HG03064 (cell line): ENCODE measurements around the gene SULF2.

Experiments
- ATAC-seq: cut with Tn5 transposase; IDR thresholded peaks from one replicate; pipeline ENCODE4 v1.9.1; 2021; ENCODE audit warnings: low read depth; ENCODE audit not compliant: unreplicated experiment

SULF2 gene

GRCh38 chr20:47691625-47692024, 93.7 kb downstream of the SULF2 start:
- ATAC-seq: no peak

- no peak for ATAC-seq
These were observed 95.5 kb downstream of the SULF2 start for GRCh38 chr20:47689731-47690130.

DNA sequence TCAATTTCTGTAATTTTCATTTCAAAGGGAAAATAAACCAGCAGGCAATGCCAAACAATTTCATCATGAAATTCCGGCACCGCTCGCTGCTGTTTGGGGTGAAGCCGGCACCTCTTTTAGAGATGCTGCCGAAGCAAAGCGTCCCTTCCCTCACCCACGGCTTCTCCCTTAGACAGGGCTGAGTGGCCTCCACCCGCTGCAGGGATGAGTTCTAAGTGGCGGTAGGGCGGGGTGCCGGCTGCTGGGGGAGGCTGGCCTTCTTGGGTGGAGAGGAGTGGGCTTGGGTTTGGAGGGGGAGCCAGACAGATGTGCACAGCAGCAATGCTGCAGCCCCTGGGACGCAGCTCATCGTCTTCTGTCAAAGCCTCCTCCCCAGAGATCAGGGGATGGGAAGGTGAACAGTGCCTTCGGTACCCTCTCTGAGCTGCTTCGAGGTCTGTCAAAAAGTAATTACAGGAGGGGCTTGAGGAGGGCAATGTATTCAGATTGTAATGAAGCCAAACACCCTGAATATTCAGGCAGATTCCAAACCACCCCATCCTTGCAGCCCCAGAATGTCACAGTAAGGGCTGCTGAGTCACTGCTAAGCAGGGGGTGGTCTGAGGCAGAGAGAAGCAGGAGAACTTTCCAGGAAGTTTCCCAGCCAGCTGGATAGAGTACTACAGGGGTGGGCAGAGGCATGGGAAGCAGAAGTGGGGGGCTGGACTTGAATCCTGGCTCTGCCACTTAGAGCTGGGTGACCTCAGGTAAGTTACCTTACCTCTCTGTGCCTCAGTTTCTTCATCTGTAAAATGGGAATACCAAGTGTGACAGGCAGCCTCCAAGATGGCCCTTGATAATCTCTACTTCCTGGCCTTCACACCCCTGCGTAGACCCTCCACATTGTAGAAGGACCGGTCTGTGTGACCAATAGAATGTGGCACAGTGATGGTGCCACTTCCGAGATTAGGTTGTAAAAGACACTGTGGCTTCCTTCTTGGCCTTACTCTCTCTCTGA, 96.6 kb downstream of the SULF2 start:
- no peak for ATAC-seq

GRCh38 chr20:47687095-47687987, 97.9 kb downstream of the SULF2 start:
- ATAC-seq: no peak

GRCh38 chr20:47686545-47686944, 98.7 kb downstream of the SULF2 start:
- ATAC-seq: no peak

DNA sequence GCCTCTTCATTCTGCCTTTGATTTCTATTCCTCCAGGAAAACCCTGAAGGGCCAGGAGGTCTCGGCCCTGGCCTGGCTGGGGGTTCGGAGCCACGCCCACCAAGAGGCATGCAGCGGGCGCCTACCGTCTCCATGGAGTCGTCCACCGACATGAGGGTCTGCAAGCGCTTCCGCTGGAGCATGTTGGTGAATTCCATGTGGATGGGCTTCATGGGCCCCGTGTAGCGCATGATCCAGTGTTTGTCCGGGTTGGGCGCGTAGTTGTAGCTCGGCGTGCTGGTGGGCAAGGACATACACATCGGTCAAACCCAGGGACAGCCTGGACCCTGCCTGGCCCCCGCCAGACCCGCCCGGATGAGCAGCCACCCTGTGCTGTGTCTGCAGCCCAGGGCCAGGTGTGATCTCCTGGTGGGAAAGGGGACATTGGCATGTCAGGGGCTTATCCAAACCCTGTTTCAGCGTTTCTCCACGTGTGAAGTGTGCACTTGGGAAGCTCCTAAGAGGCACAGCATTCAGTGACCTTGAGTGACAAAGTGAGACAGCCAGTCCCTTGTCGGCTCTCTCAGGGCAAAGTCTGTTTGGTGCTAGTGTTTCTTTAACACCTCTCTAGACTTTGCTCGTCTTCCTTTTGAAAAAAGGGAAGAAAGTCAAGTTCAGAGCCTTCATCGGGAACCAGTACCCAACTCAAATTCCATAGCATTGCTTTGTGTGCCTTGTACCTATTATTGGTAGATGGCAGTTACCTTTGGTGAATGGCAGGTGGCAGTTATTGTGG, 100.8 kb downstream of the SULF2 start:
- ATAC-seq: no peak

- no peak for ATAC-seq
These were observed 102.4 kb downstream of the SULF2 start for GRCh38 chr20:47682916-47683315.

GRCh38 chr20:47682028-47682783, 103.1 kb downstream of the SULF2 start:
- no peak for ATAC-seq

DNA sequence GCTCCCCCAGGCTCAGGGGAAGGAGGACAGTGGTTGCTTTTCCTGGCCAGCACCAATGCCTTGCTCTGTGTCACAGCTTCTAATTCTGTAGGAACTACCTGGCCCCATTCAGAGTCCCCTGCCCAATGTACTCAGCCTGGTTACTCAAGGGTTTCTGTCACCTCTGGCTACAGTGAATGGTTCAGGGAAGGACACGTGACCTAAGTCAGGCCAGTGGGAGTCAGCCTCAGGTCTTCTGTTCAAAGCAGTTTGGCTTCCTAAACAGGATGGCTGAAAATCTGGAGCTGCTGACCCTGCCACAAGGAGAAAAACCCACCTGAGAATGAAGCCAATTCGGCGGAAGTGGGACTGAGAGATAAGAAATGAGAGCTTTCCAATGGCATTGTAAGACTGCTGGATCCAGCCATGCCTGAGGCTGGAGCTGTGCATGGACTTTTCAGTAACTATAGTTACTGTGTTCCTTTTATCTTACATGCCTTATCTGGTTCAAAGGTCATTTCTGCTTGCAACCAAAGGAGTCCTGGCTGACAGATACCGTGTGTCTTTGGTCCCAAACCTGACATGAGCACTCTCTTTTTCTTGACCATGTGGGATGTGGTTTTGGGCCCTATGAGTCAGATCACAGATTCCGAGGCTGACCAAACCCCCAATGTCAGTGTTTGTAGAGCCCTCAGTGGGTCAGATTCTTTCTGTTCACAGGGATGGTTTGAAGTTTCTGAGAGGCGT, 104.3 kb downstream of the SULF2 start:
- no peak for ATAC-seq

GRCh38 chr20:47679462-47679861, 105.8 kb downstream of the SULF2 start:
- no peak for ATAC-seq

GRCh38 chr20:47678536-47678935, 106.7 kb downstream of the SULF2 start:
- ATAC-seq: no peak

DNA sequence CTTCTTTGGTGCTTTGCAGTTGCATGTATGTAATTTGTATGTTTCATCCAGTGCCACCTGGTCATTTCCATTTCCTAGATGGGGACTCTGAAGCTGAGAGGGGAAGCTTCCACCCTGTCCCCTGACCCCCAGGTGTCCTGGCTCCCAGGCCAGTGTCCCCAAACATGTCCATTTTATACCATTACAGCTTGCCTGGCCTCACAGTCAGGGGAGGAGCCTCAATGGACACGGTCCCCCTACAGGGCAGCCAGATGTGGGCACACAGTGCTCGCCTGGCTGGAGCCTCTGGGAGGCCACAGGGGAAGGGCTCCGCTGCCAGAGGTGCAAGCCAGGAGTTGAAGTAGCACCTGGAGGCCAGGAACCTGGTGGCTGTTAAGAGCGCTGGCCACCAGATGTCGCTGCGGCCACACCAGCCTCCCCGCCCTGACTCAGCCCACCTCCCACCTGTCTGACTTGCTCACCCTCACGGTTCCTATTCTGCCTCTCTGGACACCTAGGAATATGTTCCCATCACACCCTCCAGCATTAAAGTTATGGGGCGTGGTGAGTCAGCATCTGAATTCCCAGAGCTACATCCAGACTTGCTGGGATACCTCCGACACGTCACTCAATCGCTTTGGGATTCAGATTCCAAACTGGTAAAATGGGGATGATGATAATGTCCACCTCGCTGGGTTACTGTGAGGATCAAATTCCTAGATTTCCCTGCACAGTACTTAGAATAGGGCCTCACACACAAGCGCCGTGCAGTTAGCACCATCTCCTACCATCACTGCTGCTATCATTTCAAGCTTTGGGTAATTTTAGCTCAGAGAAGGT, 107.4 kb downstream of the SULF2 start:
- no peak for ATAC-seq

- ATAC-seq: no peak
These were observed 108.2 kb downstream of the SULF2 start for GRCh38 chr20:47676912-47677634.

DNA sequence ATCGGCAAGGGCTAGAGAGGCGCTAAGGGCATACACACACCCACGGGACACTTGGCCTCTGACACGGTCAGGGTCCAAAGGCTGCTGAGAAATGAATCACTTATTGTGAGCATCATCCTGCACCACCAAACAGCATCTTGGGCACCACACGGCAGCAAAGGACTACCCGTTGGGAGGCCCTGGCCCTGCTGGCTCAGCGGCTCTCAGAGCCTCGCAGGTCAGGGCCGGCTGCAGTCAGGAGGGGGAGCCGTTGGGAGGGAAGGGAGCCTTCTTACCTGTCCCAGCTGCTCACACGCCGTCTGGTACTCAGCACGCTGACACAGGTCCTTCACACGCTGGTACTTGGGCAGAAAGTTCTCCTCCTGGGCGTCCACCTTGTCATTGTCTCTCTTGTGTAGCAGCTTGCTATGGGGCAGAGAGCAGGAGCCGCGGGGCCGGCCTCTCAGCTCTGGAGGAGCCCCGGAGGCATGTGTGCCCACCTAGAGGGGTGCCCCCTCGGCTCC, 109.0 kb downstream of the SULF2 start:
- ATAC-seq: no peak

DNA sequence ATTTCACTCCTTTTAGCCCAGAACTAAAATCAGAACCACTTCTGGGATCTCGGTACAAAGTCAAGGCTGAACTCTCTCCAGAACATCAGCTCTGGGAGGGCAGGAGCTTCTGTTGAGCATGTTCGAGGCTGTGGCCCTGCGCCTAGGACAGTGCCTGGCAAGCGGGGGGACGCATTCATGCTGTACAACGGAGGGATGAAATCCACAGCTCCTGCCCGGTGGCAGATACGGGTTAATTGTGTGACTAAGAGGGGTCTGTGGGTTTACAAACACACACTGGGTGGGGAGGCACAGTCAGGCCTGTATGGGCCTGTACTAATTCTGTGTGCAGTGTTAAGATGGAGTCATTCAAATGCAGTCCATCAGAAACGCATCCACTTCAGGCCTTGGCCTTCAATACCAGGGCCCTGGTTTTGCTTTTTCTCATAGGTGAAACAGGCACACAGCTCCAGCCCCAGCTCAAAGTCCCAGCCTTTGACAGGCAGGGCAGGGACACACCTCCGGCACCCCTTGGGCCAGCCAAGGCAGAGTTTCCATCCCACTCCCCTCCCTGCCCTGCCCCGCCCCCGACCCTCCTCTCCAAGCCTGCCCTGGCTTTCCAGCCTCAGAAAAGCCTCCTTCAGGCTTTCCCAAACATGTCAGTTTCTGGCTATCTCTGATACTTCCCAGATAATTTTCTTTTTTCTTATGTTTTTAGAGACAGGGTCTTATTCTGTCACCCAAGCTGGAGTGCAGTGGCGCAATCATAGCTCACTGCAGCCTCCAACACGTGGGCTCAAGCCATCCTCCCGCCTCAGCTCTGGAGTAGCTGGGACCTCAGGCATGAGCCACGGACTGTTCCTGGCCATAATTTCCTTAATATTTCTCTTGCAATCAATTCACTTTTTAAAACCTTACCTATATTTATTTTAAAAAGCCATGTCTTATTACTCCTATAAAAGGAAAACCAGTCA, 109.8 kb downstream of the SULF2 start:
- no peak for ATAC-seq

DNA sequence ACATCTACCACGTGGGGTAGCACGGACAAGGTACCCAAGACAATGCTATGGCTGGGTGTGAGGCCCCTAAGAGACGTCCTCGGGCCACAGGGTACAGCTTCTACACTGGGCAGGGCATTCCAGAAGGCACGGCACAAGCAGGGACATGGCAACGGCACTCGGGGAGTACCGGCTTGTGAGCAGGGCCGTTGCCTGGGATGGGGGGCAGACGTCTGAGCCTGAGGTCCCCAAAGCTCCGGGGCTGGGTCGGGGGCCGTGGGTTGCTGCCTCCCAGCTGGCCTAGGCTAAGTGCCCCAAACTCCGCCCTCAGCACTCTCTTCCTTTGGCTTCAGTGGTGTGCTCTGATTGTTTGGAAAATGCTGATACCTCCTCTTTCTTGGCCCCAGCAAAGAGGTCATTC, 110.6 kb downstream of the SULF2 start:
- no peak for ATAC-seq
